Measurements from ENCODE around the gene HNRNPF.
"Not testable (repeated sequence)": the region's sequence is repeated elsewhere in the genome, so short reads cannot be mapped to it uniquely, and the experiment has no call there.

Gene HNRNPF, protein sequence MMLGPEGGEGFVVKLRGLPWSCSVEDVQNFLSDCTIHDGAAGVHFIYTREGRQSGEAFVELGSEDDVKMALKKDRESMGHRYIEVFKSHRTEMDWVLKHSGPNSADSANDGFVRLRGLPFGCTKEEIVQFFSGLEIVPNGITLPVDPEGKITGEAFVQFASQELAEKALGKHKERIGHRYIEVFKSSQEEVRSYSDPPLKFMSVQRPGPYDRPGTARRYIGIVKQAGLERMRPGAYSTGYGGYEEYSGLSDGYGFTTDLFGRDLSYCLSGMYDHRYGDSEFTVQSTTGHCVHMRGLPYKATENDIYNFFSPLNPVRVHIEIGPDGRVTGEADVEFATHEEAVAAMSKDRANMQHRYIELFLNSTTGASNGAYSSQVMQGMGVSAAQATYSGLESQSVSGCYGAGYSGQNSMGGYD

DNA sequence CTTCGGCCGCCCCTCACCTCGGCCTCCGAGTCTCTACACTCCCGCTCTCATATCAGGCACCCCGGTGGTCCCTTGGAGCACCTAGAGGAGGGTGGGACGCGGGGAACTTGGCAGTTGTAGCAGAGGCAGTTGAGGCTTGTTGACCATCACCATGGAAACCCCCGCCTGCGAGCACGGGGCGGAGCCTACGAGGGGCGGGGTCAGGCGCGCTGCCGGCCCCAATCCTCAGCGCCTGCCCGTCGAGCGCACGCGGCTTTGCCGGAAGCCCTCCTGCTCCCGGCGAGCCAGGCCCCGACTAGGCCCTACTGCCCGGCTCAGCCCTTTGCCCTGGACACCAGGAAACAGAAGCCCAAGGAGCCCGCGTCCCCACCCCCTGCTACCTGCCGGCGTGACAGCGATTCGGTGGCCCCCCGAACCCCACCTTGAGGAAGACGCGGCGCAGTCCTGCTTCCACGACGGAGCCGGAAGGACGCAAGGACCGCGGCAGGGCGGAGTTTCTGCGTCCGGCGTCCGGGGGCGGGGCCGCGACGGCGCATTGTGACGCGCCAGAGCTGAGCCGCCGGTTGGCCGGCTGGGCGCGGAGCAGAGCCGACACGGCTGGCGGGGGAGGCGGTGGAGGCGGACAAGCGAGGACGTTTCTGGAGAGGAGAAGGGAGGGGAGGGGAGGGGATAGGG lies at the start of gene HNRNPF:
Gene HNRNPF (minus strand): TSS at position 477 of the 675 bp plus-strand sequence. CDS start 21,302 bp downstream, outside the sequence.
- peak; percentile 71 for TF ChIP-seq POLR2A (IDR thresholded peaks at IDR 0.05; ENCODE audit: low read depth, low read length)
- DNase-seq (ENCODE audit: insufficient read length, low spot score): peak; percentile 83
- no peak for FAIRE-seq

DNA sequence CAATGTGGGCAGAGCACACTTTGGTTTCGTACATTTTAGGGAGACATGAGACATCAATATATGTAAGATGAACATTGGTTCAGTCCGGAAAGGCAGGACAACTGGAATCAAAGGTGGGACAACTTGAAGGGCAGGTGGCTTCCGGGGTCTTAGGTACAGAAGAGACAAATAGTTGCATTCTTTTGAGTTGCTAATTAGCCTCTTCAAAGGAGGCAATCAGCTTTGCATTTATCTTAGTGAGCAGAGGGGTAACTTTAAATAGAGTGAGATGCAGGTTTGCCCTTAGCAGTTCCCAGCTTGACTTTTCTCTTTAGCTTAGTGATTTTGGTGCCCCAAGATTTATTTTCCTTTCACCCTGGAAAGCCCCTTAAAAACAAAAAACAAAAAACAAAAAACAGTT lies 49.2 kb upstream of the HNRNPF start:
- TF ChIP-seq POLR2A (IDR thresholded peaks at IDR 0.05; ENCODE audit: low read depth, low read length): no peak
- DNase-seq (ENCODE audit: insufficient read length, low spot score): no peak
- no peak for FAIRE-seq

DNA sequence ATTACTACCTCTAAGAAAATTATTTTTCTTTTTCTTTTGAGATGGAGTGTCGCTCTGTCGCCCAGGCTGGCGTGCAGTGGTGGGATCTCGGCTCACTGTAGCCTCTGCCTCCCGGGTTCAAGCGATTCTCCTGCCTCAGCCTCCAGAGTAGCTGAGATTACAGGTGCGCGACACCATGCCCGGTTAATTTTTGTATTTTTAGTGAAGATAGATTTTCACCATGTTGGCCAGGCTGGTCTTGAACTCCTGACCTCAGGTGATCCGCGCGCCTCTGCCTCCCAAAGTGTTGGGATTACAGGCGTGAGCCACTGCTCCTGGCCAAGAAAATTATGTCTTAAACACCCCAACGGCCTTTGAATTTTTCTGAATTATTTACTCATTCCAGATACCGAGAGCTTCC lies 47.6 kb upstream of the HNRNPF start:
- FAIRE-seq; DNase-seq (ENCODE audit: insufficient read length, low spot score): not testable (repeated sequence)

DNA sequence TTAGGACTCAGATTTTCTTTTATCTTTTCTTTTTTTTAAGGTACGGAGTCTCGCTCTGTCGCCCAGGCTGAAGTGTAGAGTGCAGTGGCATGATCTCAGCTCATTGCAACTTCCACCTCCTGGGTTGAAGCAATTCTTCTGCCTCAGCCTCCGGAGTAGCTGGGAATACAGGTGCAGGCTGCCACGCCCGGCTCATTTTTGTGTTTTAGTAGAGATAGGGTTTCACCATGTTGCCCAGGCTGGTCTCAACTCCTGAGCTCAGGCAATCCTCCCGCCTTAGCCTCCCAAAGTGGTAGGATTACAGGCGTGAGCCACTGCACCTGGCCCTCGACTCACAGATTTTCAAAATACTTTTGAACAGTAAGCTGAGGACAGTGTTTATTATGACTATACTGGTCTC lies 45.0 kb upstream of the HNRNPF start:
- not testable (repeated sequence) for FAIRE-seq; DNase-seq (ENCODE audit: insufficient read length, low spot score)

DNA sequence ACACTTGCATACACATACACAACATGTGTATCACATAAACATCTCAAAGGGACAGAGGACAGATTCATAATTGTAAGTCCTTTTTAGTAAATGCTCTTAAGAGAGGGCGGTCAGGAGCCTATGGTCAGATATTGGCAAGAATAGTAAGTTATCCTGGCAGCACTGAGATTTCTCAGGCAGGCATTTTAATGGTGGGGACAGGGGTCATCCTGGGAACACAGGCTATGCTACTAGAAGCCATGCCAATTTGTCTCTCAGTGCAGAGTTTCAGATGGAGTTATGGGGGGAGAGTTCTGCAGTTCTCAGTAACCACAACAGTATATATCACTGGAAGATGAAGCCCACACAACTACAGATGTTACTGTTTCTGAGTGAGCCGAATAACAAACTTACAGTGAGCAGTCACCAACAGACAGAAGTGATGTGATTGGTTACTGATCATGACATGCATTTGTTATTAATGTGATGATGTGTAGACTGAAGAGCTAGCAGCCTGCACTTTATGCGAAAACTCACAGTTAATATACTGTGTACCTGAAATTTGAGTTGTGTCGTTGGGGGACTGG lies 44.4 kb upstream of the HNRNPF start:
- FAIRE-seq: no peak
- no peak for DNase-seq (ENCODE audit: insufficient read length, low spot score)
- no peak for TF ChIP-seq POLR2A (IDR thresholded peaks at IDR 0.05; ENCODE audit: low read depth, low read length)

DNA sequence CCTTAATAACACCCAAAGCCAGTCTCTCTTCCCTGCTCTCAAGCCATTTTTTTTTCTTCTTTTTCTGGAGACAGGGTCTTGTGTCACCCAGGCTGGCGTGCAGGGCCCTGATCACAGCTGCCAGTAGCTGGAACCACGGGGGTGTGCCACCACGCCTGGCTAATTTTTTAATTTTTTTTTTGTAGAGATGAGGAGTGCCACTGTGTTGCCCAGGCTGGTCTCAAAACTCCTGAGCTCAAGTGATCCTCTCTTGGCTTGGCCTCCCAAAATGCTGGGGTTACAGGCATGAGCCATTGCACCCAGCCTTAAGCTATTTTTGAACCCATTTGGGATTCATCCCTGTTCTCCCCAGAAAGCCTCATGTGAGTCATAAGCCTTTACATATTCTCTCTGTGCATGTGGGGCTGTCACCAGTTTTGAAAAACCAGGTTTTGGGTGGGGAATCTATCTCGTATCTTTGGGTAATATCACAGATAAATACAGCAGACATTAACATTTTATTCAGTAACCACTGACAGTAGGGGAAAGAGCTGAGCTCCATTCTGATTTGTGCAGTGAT lies 43.4 kb upstream of the HNRNPF start:
- DNase-seq (ENCODE audit: insufficient read length, low spot score): no peak
- FAIRE-seq: no peak
- no peak for TF ChIP-seq POLR2A (IDR thresholded peaks at IDR 0.05; ENCODE audit: low read depth, low read length)

DNA sequence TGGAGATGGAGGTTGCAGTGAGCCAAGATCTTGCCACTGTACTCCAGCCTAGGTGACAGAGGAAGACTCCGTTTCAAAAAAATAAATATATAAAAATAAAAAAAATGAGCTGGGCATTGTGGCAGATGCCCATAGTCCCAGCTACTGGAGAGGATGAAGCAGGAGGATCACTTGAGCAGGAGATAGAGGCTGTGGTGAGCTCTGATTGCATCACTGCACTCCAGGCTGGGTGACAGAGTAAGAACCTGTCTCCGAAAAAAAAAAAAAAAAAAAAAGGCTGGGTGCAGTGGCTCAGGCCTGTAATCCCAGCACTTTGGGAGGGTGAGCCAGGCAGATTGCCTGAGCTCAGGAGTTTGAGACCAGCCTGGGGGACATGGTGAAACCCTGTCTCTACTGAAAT lies 39.8 kb upstream of the HNRNPF start:
- FAIRE-seq (no peak), DNase-seq (ENCODE audit: insufficient read length, low spot score) (no peak)
- no peak for TF ChIP-seq POLR2A (IDR thresholded peaks at IDR 0.05; ENCODE audit: low read depth, low read length)

DNA sequence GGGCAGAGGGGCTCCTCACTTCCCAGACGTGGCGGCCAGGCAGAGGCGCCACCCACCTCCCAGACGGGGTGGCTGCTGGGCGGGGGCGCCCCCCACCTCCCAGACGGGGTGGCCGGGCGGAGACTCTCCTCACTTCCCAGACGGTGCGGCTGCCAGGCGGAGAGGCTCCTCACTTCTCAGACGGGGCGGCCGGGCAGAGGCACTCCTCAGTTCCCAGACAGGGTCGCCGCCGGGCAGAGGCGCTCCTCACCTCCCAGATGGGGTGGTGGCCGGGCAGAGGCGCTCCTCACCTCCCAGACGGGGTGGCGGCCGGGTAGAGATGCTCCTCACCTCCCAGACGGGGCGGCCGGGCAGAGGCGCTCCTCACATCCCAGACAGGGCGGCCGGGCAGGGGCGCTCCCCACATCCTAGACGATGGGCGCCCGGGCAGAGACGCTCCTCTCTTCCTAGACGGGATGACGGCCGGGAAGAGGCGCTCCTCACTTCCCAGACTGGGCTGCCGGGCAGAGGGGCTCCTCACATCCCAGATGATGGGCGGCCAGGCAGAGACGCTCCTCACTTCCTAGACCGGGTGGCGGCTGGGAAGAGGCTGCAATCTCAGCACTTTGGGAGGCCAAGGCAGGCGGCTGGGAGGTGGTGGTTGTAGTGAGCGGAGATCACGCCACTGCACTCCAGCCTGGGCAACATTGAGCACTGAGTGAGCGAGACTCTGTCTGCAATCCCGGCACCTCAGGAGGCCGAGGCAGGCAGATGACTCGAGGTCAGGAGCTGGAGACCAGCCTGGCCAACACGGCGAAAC lies 37.4 kb upstream of the HNRNPF start:
- DNase-seq (ENCODE audit: insufficient read length, low spot score); FAIRE-seq: not testable (repeated sequence)

DNA sequence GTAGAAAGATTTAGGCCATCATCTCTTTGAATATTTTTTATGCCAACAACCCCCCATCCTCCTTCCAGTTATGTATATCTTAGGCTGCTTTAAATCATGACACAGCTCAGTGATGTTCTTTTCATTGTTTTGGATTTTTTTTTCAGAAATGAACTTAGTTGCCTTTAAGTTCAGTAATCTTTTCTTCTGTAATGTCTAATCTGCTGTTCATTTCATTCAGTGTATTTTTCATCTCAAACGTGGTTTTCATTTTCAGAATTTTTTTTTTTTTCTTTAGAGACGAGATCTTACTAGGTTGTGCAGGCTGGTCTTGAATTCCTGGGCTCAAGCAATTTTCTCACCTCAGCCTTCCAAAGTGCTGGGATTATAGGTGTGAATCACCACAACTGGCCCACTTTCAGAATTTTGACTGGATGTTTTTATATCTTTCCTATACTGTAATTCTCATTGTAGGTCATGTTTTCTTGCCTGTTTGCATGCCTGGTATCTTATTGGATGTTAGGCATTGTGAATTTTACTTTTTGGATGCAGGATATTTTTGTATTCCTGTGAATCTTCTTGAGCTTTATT lies 36.0 kb upstream of the HNRNPF start:
- TF ChIP-seq POLR2A (IDR thresholded peaks at IDR 0.05; ENCODE audit: low read depth, low read length): no peak
- no peak for FAIRE-seq
- no peak for DNase-seq (ENCODE audit: insufficient read length, low spot score)

DNA sequence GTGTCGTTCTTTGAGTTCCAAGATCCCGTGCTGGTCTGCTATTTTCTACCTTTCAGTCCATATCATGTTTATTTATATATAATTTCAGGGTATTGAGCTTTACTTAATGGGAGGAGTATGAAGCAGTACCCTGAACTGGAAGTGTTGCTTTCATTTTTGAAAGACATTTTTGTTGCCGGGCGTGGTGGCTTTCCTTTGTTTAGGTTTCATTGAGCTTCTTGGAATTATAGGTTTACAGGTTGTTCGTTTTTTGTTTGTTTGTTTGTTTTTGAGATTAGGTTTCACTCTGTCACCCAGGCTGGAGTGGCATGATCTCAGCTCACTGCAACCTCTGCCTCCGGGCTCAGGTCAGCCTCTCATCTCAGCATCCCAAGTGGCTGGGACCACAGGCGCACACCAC lies 35.3 kb upstream of the HNRNPF start:
- TF ChIP-seq POLR2A (IDR thresholded peaks at IDR 0.05; ENCODE audit: low read depth, low read length): no peak
- no peak for FAIRE-seq

DNA sequence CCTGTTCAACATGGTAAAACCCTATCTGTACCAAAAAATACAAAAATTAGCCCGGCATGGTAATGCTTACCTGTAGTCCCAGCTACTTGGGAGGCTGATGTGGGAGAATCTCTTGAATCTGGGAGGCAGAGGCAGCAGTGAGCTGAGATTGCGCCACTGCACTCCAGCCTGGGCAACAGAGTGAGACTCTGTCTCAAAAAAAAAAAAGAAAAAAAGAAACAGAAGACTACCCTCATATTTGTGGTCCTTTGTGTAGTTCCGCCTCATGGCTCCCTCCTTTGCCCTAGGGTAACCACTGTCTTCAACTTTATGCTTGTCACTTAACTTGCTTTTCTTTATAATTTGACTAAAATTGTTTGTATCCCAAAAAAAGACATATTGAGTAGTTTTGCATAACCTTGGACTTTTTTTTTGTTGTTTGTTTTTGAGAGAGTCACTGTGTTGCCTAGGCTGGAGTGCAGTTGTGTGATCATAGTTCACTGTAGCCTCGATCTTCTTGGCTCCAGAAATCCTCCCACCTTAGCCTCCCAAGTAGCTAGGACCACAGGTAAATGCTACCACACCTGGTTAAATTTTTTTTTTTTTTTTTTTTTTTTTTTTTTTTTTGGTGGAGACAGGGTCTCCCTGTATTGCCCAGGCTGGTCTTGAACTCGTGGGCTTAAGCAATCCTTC lies 31.6 kb upstream of the HNRNPF start:
- FAIRE-seq (no peak), DNase-seq (ENCODE audit: insufficient read length, low spot score) (no peak)
- no peak for TF ChIP-seq POLR2A (IDR thresholded peaks at IDR 0.05; ENCODE audit: low read depth, low read length)

More for the DNA sequence above, 35.3 kb upstream of the HNRNPF start:
- DNase-seq (ENCODE audit: insufficient read length, low spot score): no peak

DNA sequence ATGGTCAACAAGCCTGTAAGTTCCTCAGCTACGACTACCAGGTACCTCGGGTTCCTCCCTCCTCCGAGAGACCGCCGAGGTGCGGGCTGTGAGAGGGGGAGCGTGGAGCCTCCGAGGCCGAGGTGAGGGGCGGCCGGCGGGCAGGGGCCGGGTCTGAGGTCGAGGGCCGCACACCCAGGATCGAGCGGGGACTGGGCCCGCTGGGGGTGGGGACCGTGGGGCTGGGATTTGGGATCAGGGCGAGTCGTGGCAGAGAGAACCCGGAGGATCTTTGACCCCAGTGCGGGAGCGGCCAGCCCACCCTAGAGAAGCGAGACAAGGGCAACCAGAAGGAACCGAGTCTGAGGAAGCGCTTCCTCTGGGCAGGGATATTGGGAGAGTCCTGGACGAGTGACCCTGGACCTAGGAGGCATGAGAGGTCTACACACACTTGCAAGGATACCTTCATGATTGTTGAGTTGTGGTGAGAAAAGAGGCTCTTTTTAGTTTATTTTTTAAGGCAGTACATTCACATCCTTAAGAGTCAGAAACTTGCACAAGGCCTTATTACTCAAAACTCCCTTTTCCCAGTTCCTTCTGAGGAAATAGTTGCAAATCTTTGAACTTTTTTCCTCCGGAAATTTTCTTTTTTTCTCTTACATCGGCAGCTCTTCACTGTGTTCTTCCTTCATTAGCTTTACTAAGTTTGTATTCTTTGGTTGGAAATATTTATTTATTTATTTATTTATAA lies 28.3 kb upstream of the HNRNPF start:
- no peak for FAIRE-seq
- no peak for TF ChIP-seq POLR2A (IDR thresholded peaks at IDR 0.05; ENCODE audit: low read depth, low read length)
- DNase-seq (ENCODE audit: insufficient read length, low spot score): no peak
